RPMI7951 (cell line): ENCODE measurements around the gene AMER2. TPM values are rescaled to one million over a fixed set of nuclear protein-coding genes. Genes with fewer than 3 reads are reported as not detected.
"Not testable (repeated sequence)": the region's sequence is repeated elsewhere in the genome, so short reads cannot be mapped to it uniquely, and the experiment has no call there.

Experiments used
- DNase-seq: peaks from one replicate; pipeline ENCODE4 v3.0.0-alpha.2; 2012; ENCODE audit warnings: low read depth
- total RNA-seq: library from RNA; depleted of rRNA; stranded (reverse); fragments of >200 nt; shearing (Covaris generic); gene quantifications from 2 replicates; pipeline ENCODE4 v1.2.3, GENCODE V29; 2014

Gene AMER2
- total RNA-seq, 1 experiment from 2014 or later = not detected

DNA sequence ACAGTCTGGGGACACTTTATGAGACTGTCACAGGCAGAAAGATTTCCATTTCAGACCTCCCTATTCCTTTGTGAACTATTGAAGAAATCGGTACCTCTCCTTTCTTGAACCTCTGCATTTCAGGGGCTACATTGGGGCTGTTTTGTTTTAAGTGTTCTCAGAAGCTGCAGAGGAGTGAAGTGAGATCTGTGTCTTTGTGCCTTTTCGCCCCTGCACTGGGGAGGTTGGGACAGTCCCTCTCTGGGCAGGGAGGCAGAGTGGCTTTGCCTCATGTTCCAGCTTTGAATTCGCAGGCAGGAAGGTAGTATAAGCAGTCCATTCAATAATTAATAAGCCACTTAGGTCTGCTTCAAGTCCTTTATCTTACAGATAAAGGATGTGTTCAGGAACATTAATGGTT, 9.5 kb upstream of the AMER2 start:
- no peak for DNase-seq

DNA sequence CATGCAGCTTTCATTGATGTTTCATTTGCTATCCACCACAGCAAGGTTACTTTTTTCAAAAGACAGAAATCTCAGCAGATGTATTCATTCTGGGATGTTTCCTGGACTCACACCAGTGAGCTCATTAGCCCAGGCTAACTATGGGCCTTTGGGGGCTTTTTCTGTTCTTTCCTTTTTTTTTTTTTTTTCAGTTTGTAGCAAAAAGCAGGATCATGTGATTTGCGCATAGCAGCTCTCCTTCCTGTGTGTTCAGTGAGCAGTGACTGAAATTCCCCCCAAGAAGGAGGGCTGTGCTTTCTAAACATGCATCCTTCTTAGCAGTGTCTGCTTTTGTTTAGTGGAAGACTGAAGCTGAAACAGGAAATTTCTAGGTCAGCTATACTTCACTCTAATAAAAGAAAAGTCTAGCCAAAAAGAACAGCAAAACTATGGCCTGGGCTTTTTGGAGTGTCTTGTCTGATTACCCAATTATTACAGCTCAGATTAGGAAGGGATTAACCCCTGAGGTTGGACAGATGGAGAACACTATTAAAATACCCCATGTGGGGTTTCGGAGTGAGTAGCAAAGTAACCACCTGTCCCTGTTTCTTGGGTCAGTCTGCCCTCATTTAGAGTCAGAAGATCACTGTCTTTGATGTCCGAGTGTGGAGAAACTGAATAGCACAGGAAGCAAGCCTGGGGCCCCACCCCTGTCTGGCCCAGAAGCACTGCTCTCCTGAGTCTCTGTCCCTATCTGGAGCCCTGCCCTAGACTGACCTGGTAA, 8.9 kb upstream of the AMER2 start:
- no peak for DNase-seq

DNA sequence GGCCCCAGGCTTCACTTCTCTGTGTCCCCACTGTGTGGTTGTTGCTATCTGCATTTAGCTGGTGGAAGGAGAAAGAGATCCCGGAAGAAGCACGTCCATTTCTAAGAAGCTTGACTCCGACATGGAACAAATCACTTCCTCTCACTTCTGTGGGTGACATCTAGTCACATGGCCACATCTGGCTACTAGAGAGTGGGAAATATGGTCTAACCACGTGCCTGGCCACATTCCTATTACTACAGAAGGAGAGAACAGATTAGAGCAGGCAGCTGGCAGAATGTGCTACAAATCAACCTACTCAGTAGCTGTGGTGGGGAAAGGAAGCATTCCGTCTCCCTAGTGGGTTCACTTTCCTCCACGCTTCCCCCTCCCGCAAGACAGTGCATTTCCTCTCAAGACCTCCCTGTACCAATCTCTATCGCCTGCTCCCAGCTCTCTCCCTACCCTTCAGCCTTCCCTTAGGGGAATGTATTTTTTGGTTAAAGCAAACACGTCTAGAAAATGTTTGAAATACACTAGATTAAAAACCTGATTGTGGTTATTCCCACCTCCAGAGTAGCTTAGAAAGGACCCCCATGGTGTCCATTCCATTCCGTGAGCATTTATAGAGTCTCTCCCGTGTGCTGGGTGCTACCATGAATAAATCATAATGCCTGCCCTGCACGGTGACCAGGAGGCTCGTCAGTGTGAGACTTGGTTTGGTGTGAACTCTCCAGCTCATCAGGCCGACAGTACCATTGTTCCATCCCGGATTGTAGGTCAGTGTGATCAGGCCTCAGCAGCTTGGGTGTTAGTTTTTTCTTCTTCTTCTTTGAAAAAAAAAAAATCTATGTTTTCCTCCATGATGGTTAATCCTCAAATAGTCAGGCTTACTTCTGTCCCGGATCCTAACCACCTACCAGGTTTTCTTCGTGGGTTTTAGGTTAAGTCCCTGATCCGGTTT, 8.0 kb upstream of the AMER2 start:
- no peak for DNase-seq

DNA sequence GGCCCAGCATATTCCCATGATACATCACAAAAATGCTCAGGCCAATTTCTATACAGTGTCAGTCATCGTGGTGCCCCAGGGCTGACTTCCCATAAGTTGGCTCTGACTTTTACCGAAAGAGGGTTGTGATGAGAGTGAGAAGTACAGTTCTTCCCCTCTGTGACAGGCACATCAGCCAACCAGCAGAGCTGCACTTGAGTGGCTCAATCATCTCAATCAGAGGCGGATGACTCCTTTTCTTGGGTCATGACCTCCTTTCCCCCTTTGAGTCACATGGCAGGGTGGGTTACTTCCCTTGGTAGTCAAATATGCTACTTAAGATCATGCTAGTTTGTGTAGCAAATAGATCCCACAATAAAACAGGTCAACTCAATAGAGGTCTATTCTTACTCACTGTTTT, 6.9 kb upstream of the AMER2 start:
- no peak for DNase-seq

DNA sequence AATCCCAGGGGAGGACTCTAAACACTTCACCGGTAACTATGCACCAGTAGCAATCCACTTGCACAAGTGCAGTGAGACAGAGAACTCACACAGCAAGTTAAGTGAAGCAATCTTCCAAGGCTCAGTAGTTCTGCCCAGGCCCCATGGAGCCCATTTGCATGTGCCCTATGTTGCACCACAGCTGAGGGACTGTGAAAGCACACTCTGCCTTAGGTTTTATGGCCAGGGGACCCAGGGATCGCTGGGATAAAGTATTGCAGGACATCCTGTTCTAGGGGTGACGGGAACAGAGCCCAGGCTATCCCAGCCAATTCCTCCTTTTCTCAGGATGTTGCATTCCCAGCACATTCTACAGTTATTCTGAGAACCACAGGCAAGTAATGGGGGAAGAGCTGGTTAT, 6.0 kb upstream of the AMER2 start:
- no peak for DNase-seq

DNA sequence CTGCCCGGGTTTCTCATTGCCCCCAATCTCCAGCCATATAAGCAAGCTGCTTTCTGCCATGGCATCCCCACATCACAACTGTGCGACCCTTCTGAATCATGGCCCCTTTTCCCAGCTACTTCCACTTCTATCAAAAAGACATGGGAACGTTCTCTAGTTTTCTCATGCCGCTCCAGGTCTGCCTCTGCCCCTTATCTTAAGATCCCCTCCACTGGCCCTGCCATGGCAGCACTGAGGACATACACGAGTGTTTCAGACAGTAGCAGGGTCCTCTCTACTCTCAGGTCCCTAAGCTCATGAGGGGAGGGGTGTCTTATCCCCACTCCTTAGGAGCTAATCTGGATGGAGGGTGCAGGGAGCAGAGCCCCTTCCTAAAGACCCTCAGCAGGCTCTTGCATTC, 5.5 kb upstream of the AMER2 start:
- no peak for DNase-seq

DNA sequence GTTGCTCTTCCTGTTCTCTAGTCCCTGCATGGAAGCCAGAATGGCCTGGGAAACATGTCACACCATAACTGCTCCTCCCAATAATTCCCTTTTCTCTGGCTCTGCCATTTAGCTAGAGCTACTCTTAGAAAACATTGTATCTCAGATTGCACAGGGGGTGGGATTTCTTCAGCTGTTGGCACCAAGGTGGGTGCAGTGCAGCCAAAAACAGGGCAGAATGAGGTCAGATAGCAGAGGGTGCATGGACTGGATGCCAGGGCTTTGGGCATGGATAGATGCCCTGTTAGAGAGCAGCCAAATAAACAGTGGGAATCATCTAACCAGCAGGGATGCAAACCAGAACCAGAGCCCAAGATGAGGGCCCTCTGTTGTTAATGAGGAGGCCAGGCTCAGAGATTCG, 4.9 kb upstream of the AMER2 start:
- DNase-seq = no peak

DNA sequence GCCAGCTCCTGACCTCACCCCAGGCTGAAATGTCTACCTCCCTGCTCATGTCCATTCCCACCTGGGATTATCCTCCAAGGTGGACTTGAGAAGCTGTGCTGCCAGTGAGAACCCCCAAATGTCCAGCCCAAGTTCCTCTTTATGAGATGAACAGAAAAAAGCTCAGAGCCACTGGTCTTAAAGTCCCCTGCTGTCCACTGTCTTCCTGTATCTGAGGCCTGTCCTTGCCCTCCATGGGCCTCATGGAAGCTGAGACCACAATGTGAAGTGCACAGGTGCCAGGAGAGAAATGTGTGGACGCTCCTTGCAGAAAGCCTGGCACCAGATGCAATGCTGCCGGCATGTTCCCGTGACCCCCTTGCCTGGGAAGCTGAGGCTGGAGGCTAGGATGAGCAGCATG, 3.3 kb upstream of the AMER2 start:
- DNase-seq = no peak

DNA sequence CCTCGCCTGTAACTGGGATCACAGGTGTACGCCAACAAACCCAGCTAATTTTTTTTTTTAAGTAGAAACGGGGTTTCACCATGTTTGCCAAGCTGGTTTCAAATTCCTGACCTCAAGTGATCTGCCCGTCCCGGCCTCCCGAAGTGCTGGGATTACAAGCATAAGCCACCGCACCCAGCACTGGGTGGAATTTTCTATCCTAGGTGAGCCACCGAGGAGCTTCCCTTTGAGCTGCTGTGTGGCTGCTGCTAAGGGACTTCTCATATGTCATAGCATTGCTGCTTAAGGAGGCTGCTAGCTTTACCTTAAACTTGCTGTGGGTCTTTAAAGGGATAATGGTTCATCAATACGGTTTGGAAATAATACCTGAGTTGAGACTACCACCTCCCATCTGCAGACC, 2.9 kb upstream of the AMER2 start:
- no peak for DNase-seq

DNA sequence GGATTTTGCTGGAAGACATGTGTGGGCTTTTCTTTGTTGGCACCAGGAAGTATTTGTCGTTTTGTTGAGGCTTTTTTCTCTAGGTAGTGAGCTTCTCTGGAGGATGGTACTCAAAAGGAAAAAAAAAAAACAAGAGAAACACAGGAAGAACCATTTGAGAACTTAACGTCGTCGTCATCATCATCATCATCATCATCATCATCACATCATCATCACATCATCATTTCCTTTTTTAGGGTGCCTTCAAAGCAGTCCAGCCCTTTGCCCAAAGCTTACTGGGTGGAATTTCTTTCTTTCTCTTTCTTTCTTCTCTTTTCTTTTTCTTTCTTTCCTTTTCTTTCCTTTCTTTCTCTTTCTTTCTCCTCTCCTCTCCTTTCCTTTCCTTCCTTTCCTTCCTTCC, 2.2 kb upstream of the AMER2 start:
- no peak for DNase-seq

DNA sequence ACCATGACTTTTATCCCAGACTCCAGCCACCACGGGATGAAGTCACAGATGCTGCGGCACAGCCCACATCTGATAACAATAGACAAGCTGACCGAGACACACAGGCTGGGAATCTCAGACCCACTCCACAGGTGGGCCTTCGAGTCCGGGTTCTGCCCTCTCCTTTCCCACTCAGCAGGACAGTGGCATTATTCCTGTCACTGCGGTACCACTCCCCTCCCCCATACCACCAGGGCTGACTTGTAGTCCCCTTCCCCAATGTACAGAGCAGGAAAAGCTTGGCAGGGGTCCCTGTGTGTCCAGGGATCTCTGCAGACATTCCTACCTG, 179 bp upstream of the AMER2 start:
- no peak for DNase-seq

DNA sequence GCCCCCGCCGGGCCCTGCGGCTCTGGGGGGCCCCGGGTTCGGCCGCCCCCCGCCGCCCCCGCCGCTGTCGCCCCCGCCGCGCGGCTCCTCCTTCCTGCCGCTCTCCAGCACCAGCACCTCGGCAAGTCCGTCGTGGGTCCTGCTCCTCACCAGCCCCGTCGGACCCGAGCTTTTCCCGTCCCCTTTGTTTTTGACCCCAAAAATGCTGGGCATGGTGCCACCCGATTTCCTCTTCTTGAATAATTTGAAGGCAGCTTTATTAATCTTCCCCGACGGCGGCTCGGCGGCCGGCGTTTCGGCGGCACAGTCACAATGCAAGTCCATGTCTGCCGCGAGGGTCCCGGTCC, 945 bp downstream of the AMER2 start:
- DNase-seq = no peak

DNA sequence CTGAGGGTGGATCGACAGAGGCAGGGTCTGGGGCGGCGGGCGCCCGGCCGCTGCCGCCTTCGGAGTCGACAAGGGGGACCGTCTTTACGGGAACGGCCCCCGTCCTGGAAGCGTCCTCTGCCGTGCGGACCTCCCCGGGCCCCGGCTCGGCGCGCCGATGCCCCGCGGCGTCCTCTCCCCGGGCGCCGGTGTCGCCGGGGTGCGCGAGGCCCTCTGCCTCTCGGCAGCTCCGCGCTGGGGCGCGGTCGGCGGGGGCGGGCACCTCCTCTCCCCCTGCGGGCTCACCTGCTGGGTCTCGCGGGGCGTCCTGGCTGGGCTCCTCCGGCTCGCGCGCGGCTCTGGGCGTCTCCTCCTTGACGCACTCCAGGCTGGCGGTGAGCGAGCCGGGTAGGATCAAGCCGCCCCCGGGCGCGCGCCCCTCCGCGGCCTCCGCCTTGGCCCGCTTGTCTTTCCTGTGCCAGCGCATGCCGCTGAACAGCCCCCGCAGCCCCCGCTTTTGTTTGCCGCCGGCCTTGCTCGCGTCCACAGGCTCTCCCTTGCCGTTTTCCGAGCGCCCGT, 1.5 kb downstream of the AMER2 start:
- DNase-seq = no peak

DNA sequence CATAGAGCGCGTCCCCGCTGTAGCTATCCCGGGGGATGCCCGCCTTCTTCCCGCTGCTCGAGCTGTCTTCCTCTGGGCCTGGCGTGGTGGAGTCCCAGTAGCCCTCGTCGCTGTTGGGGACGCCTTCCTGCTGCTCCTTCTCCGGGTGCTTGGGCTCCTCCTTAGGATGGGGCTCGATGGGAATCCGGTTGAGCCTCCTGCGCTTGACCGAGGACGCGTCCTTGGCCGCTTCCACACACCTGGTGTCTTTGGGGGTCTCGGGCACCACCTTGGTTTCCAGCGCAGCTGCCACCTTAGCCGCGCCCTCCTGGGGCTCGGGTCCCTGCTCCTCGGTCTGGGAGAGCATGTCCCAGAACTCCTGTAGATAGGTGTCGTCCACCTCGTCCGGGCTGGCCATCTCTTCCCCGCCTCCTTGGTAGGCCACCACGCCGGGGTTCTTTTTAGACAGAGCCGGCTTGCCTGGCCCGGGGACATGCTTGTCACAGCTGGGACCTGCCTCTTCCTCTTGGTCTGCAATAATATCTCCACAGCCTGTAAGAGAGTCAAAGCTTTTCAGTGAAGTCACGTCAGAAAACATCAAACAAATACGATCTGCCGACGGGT, 2.0 kb downstream of the AMER2 start:
- no peak for DNase-seq

DNA sequence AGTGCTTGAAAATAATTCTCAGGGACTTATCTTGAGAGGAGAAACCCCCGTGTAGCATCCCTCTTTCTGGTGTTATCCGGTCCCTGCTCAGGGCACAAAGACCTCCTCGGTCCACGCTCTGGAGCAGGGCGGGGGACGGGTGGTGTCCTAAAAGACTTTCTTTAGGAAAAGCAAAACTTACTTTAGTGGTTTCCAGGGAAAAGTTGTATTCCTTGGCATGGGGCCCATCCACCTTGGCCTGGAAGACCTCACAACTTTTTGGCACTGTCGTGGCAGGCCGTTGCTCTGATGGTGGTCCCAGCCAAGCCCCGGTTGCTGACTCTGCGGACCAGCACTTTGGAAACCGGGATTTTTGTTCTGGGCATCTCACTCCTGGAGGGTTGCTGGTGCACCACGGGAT, 2.7 kb downstream of the AMER2 start:
- no peak for DNase-seq

DNA sequence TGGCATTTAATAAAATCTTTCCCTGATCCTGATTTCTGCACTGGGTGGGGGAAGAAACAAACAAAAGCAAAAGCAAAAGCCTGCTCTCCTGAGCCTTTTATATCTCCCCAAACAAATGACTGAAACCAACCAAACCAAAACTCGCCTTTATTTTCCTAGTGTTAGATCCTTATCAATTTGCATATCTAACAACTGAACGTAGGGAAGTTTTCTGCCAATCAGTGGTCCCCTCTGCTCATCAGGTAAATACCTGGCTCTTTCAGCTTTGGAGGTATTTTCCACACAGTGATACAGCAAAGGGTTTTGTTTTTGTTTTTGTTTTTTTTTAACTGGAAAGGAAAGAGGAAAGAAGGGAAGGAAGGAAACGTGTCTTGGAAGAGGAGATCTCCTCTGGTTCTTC, 3.3 kb downstream of the AMER2 start:
- DNase-seq = no peak

DNA sequence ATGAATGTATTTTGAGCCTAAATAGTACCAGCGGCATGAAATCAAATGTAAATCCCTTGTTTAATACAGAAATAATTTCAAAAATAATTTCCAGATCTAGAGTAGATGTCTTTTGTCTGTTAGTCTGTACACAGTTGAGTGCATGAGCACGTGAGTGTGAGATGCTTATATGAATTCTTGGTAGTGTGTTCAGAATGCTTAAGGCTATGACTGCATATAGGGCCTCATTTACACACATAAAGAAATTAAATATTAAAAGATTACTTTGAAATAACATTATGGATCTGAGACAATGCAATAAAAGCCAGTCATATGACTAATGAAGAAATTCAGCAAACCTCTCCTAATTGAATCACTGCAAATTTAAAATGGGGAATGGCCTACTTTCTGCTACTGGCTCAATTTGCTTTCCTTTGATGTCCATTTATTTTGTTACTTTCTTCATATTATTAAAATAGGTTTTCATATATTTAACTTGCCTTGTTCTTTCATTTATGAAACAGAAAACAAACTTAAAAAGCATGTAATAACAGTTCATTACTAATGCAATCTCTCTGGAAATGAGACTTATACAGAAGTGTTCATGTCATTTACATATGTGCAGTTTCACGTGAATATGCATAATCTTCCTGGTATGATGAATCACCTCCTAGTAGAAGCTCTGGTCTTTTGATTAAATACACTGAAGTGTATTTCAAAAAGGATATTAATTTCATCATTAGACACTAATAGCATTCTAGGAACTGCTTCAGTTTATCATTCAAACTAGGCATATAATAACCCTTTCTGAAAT, 4.5 kb downstream of the AMER2 start:
- no peak for DNase-seq

DNA sequence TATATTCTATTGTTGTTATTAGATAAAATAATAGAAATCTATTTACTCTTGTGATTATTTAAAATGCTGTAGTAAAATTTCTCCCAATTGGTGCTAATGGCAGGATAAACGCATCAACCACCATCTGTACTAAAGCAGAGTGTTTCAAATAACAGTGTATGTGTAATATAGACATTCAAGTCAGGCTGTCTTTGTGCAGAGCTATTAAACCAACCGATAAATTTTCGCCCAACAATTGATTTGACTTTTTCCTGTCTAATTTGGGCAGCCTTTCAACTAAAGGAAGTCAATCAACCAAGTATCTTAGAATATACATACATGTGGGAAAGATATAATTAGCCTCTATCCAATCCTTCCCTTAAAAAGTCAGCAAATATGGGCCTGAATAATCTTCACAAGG, 5.8 kb downstream of the AMER2 start:
- DNase-seq = no peak

DNA sequence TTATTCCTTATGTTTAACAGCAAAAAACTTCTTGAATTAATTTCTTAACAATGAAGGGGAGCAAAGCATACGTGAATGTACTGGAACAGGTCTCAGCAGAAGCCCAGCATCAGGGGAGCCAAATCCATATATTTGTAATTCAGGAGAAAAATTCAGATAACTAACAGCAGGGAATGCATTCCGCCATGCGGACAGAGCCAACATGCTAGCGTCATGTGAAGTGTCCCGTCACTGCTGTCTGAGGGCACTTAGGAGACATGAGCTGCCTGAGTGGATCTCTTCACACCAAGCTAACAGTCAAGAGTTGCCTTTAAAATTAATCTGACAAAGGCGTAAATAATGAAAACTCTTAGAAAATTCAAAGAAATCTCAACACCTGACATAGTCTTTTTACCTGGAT, 6.4 kb downstream of the AMER2 start:
- DNase-seq = no peak

DNA sequence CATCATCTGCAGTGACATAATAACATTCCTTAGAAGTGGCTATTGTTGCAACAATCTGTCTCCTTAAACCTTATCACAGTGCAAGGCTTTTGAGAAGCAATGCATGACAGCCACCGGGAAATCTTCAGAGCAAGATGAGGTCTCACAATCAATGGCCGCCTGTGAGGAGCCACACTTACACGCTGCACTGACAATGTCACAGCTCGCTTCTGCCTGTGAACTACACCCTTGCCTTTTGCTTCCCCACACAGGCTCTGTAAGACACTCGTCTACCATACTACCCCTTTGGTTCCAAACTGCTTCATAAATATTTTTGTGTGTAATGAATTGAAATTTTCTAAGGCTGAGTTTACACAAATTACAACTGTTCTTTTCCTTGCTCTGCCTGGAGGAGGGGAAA, 6.9 kb downstream of the AMER2 start:
- DNase-seq = not testable (repeated sequence)

DNA sequence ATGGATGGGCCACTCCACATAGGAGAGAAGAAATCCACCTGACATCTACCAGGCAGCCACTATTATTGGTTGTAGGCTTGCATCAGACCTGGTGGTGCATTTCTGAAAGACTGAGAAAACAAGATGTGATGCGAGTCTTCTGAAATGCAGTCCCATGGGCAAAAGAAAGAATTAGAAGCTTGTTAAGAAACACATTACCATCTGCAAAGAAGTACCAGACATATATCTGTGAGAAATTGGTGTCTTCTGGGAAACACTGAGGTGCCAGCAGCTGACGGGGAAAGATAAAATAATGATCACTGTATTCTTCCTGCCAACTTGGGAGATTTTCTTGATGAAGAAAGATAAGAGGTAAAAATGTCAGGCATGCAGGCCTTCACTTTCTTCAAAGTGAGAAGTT, 14.4 kb downstream of the AMER2 start:
- DNase-seq = no peak

DNA sequence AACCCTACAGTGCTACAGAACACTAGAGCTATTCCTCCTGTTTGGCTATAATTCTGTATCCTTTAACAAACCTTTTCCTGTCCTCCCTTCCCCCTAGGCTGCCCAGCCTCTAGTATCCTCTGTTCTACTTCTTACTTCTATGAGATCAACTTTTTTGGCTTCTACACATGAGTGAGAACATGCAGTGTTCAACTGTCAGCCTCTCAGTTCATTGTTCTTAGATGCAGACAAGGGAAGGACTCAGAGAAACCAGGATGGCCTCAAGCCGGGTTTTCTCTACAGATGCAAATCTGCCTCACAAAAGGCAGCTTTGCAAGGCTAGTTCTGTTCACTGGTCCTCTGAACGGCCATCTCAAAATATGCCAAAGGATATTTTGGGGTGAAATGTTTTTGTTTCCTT, 18.4 kb downstream of the AMER2 start:
- no peak for DNase-seq
